GM12801 (cell line): Measurements from ENCODE around the gene PLAAT1.

Experiments used
- CTCF ChIP-seq: IDR thresholded peaks from one replicate; pipeline ENCODE4 v1.5.1; 2011; ENCODE audit warnings: control low read depth; ENCODE audit not compliant: insufficient read length; ENCODE audit errors: extremely low read depth

The PLAAT1 gene

GRCh38 chr3:193317682-193318300, 76.8 kb downstream of the PLAAT1 start:
- TF ChIP-seq CTCF = no peak
